ENCODE results near the gene PCBP3.

The PCBP3 gene

GRCh38 chr21:45927851-45928850, 284.6 kb downstream of the PCBP3 start:
- no peak for DNase-seq (ENCODE audit: low read depth)
- TF ChIP-seq MYC (IDR thresholded peaks at IDR 0.05; ENCODE audit: low read depth, low read length): no peak
- TF ChIP-seq, protein P1, sequence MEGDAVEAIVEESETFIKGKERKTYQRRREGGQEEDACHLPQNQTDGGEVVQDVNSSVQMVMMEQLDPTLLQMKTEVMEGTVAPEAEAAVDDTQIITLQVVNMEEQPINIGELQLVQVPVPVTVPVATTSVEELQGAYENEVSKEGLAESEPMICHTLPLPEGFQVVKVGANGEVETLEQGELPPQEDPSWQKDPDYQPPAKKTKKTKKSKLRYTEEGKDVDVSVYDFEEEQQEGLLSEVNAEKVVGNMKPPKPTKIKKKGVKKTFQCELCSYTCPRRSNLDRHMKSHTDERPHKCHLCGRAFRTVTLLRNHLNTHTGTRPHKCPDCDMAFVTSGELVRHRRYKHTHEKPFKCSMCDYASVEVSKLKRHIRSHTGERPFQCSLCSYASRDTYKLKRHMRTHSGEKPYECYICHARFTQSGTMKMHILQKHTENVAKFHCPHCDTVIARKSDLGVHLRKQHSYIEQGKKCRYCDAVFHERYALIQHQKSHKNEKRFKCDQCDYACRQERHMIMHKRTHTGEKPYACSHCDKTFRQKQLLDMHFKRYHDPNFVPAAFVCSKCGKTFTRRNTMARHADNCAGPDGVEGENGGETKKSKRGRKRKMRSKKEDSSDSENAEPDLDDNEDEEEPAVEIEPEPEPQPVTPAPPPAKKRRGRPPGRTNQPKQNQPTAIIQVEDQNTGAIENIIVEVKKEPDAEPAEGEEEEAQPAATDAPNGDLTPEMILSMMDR (IDR thresholded peaks at IDR 0.05; ENCODE audit: low read depth, low read length): no peak
- no peak for TF ChIP-seq POLR2A (IDR thresholded peaks at IDR 0.05; ENCODE audit: extremely low read depth, insufficient read length)
- TF ChIP-seq MAX (IDR thresholded peaks at IDR 0.05; ENCODE audit: low read depth, low read length): no peak
- no peak overlapping the region for H3K4me3 ChIP-seq (ENCODE audit: low read depth, low read length)

- TF ChIP-seq MAX (IDR thresholded peaks at IDR 0.05; ENCODE audit: low read depth, low read length): no peak
- TF ChIP-seq POLR2A (IDR thresholded peaks at IDR 0.05; ENCODE audit: extremely low read depth, insufficient read length): no peak
- TF ChIP-seq MYC (IDR thresholded peaks at IDR 0.05; ENCODE audit: low read depth, low read length): no peak
- TF ChIP-seq, protein P1 (IDR thresholded peaks at IDR 0.05; ENCODE audit: low read depth, low read length): no peak
- no peak overlapping the region for H3K4me3 ChIP-seq (ENCODE audit: low read depth, low read length)
- no peak for DNase-seq (ENCODE audit: low read depth)
Observed at GRCh38 chr21:45929449-45929848, 285.9 kb downstream of the PCBP3 start.

- TF ChIP-seq, protein P1 (IDR thresholded peaks at IDR 0.05; ENCODE audit: low read depth, low read length): no peak
- TF ChIP-seq POLR2A (IDR thresholded peaks at IDR 0.05; ENCODE audit: extremely low read depth, insufficient read length) (no peak), MYC (IDR thresholded peaks at IDR 0.05; ENCODE audit: low read depth, low read length) (no peak), MAX (IDR thresholded peaks at IDR 0.05; ENCODE audit: low read depth, low read length) (no peak)
- H3K4me3 ChIP-seq (ENCODE audit: low read depth, low read length): no peak overlapping the region
- no peak for DNase-seq (ENCODE audit: low read depth)
Observed at GRCh38 chr21:45930231-45930760, 286.8 kb downstream of the PCBP3 start.

DNA sequence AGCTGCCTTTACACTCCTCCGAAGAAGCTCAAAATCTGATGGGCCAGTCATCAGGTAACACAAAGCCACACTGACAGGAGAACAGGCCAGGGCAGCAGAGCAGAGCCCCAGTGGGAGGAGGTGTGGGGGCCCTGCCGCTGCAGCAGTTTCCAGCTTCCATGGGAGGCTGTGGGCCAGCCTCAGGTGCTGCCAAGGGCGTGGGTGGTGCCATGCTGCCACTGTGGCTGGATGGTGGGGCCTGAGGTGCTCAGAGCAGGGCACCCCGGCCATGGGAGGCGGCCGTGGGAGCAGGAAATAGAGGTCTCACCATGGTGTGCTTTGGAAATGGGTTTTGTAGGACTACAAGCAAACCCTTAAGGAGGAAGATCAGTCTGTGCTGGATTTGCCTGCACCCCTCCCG, 287.3 kb downstream of the PCBP3 start:
- no peak for TF ChIP-seq POLR2A (IDR thresholded peaks at IDR 0.05; ENCODE audit: extremely low read depth, insufficient read length)
- TF ChIP-seq MAX (IDR thresholded peaks at IDR 0.05; ENCODE audit: low read depth, low read length): no peak
- TF ChIP-seq MYC (IDR thresholded peaks at IDR 0.05; ENCODE audit: low read depth, low read length): no peak
- TF ChIP-seq, protein P1 (IDR thresholded peaks at IDR 0.05; ENCODE audit: low read depth, low read length): no peak
- no peak overlapping the region for H3K4me3 ChIP-seq (ENCODE audit: low read depth, low read length)
- DNase-seq (ENCODE audit: low read depth): no peak

DNA sequence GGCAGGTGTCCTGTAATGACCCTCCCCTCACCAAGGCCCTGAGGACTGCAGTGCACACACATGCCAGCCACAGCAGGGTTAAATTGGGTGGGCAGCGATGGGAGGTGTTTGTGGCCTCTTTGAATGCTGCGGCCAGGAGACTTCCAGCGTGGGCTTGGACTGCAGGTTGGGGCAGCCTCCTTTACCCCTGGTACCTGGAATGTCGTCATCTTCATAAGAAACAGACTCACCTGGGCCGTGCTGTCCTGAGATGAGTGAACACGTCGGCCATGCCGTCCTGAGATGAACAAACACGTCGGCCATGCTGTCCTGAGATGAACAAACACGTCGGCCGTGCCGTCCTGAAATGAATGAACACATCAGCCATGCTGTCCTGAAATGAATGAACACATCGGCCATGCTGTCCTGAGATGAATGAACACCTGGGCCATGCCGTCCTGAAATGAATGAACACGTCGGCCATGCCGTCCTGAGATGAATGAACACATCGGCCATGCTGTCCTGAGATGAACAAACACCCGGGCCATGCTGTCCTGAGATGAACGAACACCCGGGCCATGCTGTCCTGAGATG, 288.0 kb downstream of the PCBP3 start:
- no peak for TF ChIP-seq MYC (IDR thresholded peaks at IDR 0.05; ENCODE audit: low read depth, low read length)
- TF ChIP-seq, protein P1 (IDR thresholded peaks at IDR 0.05; ENCODE audit: low read depth, low read length): no peak
- no peak for TF ChIP-seq POLR2A (IDR thresholded peaks at IDR 0.05; ENCODE audit: extremely low read depth, insufficient read length)
- no peak for TF ChIP-seq MAX (IDR thresholded peaks at IDR 0.05; ENCODE audit: low read depth, low read length)
- H3K4me3 ChIP-seq (ENCODE audit: low read depth, low read length): no peak overlapping the region
- DNase-seq (ENCODE audit: low read depth): no peak
